GM23338 (cell line): ENCODE data around the gene FAT1.

Experiments
- CREB1 ChIP-seq: fragments of 250-450 bp; sonication (Bioruptor Pico); IDR thresholded peaks from 2 replicates; pipeline ENCODE4 v1.5.0; 2020; ENCODE audit warnings: low read depth, mild to moderate bottlenecking, moderate library complexity
- CTCF ChIP-seq, 2 experiments: fragments of 200-600 bp in 1 of 2; sonication (generic) in 1 of 2; conservative IDR thresholded peaks; 2 replicates each; pipeline versions ENCODE4 v1.5.1 to v1.6.1; 2016 to 2017; ENCODE audit warnings: antibody characterized with exemption in 2 of 2, low read depth in 2 of 2, mild to moderate bottlenecking in 2 of 2, moderate library complexity in 1 of 2
- EZH2 ChIP-seq: fragments of 200-600 bp; sonication (generic); IDR thresholded peaks from one replicate; pipeline ENCODE4 v1.8.0; 2017; ENCODE audit warnings: antibody characterized with exemption, mild to moderate bottlenecking, low read depth; ENCODE audit not compliant: unreplicated experiment
- EZH2phosphoT487 ChIP-seq: fragments of 200-600 bp; sonication (generic); IDR thresholded peaks from one replicate; pipeline ENCODE4 v1.8.1; 2018; ENCODE audit warnings: antibody characterized with exemption; ENCODE audit not compliant: unreplicated experiment
- JUNB ChIP-seq: IDR thresholded peaks from one replicate; pipeline ENCODE4 v1.6.1; 2016; ENCODE audit warnings: antibody characterized with exemption; ENCODE audit not compliant: unreplicated experiment
- POLR2AphosphoS5 ChIP-seq: IDR thresholded peaks from 2 replicates; pipeline ENCODE4 v1.6.1; 2016; ENCODE audit warnings: antibody characterized with exemption, low read depth
- REST ChIP-seq: IDR thresholded peaks from one replicate; pipeline ENCODE4 v1.6.1; 2018; ENCODE audit warnings: antibody characterized with exemption; ENCODE audit not compliant: unreplicated experiment
- STAT1 ChIP-seq: IDR thresholded peaks from one replicate; pipeline ENCODE4 v1.6.1; 2016; ENCODE audit warnings: antibody characterized with exemption; ENCODE audit not compliant: unreplicated experiment
- ZNF331 ChIP-seq: fragments of 250-450 bp; sonication (Bioruptor Pico); IDR thresholded peaks from 2 replicates; pipeline ENCODE4 v1.5.0; 2020; ENCODE audit warnings: low read depth, mild to moderate bottlenecking, moderate library complexity

- TF ChIP-seq CTCF (conservative IDR thresholded peaks at IDR 0.05; ENCODE audit: low read depth in 2 of 2) (no peak), CREB1 (CRISPR knock-in tag) (no peak), EZH2 (no peak), JUNB (no peak), EZH2phosphoT487 (no peak), POLR2AphosphoS5 (no peak), REST (no peak), STAT1 (no peak), ZNF331 (CRISPR knock-in tag) (no peak)
Observed at GRCh38 chr4:186684220-186684619, 39.4 kb downstream of the FAT1 start.
